Osteocyte (in vitro differentiated cells): Measurements from ENCODE around the gene CNN2. TPM values are rescaled to one million over a fixed set of nuclear protein-coding genes. Genes with fewer than 3 reads are reported as not detected.

Experiments used
- DNase-seq: peaks from one replicate; pipeline ENCODE4 v3.0.0; 2021; ENCODE audit warnings: mixed read lengths; ENCODE audit not compliant: unreplicated experiment; ENCODE audit errors: extremely low spot score
- H3K27ac Mint-ChIP-seq: one replicate; pipeline ENCODE4 v1.8.0; 2021; ENCODE audit warnings: mild to moderate bottlenecking, mixed read lengths; ENCODE audit not compliant: unreplicated experiment
- H3K27me3 Mint-ChIP-seq: one replicate; pipeline ENCODE4 v1.8.0; 2021; ENCODE audit warnings: mixed read lengths; ENCODE audit not compliant: unreplicated experiment
- H3K36me3 Mint-ChIP-seq: one replicate; pipeline ENCODE4 v1.8.0; 2021; ENCODE audit warnings: mixed read lengths; ENCODE audit not compliant: unreplicated experiment
- H3K4me1 Mint-ChIP-seq: one replicate; pipeline ENCODE4 v1.8.0; 2021; ENCODE audit warnings: mixed read lengths; ENCODE audit not compliant: unreplicated experiment
- H3K4me3 Mint-ChIP-seq: one replicate; pipeline ENCODE4 v1.8.0; 2021; ENCODE audit warnings: mild to moderate bottlenecking, moderate library complexity, mixed read lengths; ENCODE audit not compliant: unreplicated experiment
- H3K9me3 Mint-ChIP-seq: one replicate; pipeline ENCODE4 v1.8.0; 2021; ENCODE audit warnings: mixed read lengths; ENCODE audit not compliant: unreplicated experiment
- long read RNA-seq: library from polyadenylated mRNA; unstranded; transcript quantifications from one replicate; pipeline ENCODE4 v2.0.0, GENCODE V29; 2021
- total RNA-seq: library from RNA; stranded (reverse); gene quantifications from 2 replicates; pipeline ENCODE4 v1.2.1, GENCODE V29; 2021
- TF ChIP-seq, protein P1 (sequence below): fragments of 200-600 bp; sonication (generic); IDR thresholded peaks from 2 replicates; pipeline ENCODE4 v1.5.0; 2021; ENCODE audit warnings: antibody characterized with exemption, mild to moderate bottlenecking, moderate library complexity

CNN2 gene
- 318 and 327 TPM in 2 replicates for total RNA-seq
- long read RNA-seq, transcript CNN2-206 (1 exons, 2,266 nt): minor isoform, 17 of 162 reads
- long read RNA-seq, transcript CNN2-202 (6 exons, 2,033 nt): minor isoform, 17 of 162 reads
- long read RNA-seq, transcript CNN2-201 (7 exons, 2,179 nt): major isoform, 112 of 162 reads
- long read RNA-seq, partial matches to known transcripts: 10 of 162 reads
- long read RNA-seq, other reads (novel, unspliced or antisense): 5 of 162 reads

DNA sequence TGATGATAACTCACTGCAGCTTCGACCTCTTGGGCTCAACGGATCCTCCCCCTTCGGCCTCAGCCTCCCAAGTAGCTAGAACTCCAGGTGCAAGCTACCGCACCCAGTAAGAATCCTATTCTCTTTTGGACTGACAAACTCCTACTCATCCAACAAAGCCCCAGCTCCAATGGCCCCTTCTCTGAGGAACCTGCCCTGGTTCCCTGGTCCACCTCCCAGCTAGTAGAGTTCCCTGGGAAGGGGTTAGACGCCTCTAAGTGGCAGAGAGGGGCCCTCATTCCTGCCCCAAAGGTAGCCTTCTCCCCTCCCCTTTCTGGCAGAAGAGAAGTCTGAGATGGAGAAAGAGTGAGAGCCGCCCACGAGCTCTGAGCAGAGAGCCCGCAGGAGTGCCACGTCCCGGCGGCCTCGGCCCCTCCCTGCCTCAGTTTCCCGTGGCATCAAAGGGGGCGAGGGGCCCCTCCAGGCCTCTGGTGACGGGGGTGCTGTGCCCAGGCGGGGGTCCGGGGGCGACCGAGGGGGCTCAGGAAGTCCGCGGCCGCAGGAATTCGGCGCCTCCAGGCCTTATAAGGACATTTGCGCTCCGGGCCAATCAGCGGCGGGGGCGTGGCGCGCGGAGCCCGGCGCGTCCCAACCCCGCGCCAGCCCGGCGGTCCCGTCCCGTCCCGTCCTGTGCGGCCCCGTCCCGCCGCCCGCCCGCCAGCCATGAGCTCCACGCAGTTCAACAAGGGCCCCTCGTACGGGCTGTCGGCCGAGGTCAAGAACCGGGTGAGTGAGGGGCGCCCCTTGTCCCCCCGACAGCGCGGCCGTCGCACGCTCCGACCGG is at the start of gene CNN2:
TSS of gene CNN2 (plus strand) at position 649 of the 823 bp plus-strand sequence. CDS start at position 703, 54 bp downstream.
- Mint-ChIP-seq H3K4me1 (peaks cover 27% of the 10 kb centered on the region), H3K9me3 (no peaks in the 10 kb centered on the region), H3K36me3 (peaks cover 14% of the 10 kb centered on the region), H3K4me3 (peak within 1 kb of the TSS; percentile 90), H3K27ac (peak within 1 kb of the TSS; percentile 96), H3K27me3 (no peaks in the 10 kb centered on the region)
- TF ChIP-seq, protein P1, sequence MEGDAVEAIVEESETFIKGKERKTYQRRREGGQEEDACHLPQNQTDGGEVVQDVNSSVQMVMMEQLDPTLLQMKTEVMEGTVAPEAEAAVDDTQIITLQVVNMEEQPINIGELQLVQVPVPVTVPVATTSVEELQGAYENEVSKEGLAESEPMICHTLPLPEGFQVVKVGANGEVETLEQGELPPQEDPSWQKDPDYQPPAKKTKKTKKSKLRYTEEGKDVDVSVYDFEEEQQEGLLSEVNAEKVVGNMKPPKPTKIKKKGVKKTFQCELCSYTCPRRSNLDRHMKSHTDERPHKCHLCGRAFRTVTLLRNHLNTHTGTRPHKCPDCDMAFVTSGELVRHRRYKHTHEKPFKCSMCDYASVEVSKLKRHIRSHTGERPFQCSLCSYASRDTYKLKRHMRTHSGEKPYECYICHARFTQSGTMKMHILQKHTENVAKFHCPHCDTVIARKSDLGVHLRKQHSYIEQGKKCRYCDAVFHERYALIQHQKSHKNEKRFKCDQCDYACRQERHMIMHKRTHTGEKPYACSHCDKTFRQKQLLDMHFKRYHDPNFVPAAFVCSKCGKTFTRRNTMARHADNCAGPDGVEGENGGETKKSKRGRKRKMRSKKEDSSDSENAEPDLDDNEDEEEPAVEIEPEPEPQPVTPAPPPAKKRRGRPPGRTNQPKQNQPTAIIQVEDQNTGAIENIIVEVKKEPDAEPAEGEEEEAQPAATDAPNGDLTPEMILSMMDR: no peak
- DNase-seq: peak; percentile 92

DNA sequence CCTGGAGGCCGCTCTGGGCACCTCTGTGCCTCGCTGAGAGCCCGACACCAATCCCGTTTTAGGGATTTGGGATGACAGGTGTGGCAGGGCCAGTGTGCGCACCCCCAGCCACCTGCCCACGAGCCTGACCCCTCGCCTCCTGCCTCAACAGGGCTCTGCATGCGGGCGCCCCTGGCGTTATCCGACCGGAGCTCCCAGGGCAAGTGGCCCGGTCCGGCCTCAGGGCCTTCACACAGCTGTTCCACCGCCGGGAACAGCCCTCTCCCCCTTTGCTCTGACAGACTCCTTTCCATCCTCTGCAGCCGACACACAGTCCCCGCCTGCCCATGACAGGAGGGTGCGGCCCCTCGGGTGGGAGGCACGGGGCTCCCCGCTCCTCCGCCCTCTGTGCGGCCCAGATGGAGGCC is 49.3 kb upstream of the CNN2 start:
- no peak overlapping the region for H3K27ac Mint-ChIP-seq

DNA sequence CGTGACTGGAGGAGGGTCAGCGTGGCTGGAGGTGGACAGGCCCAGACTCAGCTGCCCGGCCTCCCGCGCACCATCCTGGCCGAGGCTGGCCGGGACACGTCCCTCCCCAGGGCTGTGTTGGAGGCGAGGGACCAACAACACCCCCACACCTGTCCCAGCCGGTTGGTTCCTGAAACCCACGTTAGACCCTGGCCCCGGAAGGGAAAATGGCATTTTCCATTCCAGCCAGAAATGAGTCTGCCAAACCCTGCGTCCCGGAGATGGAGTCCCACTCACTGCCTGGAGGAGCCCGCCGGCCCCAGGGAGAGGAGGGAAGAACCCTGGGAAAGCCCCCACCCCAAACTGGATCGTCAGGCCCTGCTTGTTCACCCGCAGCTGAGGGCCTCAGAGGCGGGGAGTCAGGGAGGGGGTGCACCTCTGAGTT is 47.1 kb upstream of the CNN2 start:
- Mint-ChIP-seq H3K4me3 (no peak overlapping the region), H3K4me1 (peaks cover 12% of the 10 kb centered on the region), H3K27me3 (no peaks in the 10 kb centered on the region), H3K36me3 (peaks cover 2% of the 10 kb centered on the region), H3K27ac (no peak overlapping the region), H3K9me3 (no peaks in the 10 kb centered on the region)
- no peak for DNase-seq
- TF ChIP-seq, protein P1: no peak

More for the DNA sequence above, 49.3 kb upstream of the CNN2 start:
- Mint-ChIP-seq H3K9me3 (no peaks in the 10 kb centered on the region), H3K27me3 (no peaks in the 10 kb centered on the region), H3K4me1 (peaks cover 8% of the 10 kb centered on the region), H3K4me3 (no peak overlapping the region), H3K36me3 (peaks cover 8% of the 10 kb centered on the region)
- TF ChIP-seq, protein P1: no peak
- DNase-seq: no peak

DNA sequence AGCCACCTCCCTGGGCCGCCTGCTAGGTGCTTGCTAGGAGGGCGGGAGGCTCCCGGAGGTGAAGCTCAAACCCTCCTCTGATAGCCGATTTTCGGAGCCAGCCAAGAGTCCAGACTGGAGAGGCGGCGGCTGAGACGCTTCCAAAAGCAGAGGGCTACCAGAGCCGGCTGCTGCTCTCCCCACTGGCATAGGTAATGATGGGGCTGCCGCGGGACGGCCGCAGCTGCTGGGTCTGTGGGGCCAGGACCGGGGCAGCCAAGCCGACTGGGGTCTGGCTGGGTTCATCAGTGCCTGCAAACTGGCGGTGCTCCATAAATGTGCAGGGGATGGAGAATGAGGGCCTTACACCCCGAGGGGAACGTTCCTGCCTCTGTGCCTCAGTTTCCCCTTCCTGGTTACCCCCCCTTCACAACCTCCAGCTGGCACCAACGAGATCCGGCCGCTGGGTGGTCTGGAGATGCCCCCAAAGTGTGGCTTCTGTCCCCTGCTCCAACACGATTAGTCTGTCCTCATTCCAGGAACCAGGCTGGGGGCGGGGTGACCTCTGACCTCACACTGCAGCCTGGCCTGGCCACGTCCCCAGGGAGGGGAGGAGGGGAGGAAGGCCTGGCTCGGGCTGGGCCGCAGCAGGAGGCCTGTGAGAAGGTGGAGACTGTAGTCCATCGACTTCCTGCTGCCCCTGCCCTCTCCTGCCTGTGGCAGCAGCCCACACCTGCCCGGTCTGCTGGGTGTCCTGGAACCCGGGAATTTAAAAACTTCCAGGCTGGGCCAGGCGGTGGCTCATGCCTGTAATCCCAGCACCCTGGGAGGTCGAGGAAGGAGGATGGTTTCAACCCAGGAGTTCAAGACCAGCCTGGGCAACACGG is 46.0 kb upstream of the CNN2 start:
- Mint-ChIP-seq H3K27me3 (no peaks in the 10 kb centered on the region), H3K27ac (no peak overlapping the region), H3K4me3 (no peak overlapping the region), H3K36me3 (peaks cover 2% of the 10 kb centered on the region), H3K4me1 (peaks cover 20% of the 10 kb centered on the region), H3K9me3 (no peaks in the 10 kb centered on the region)
- DNase-seq: no peak
- TF ChIP-seq, protein P1: no peak
